ENCODE data around the gene AGPAT1. TPM values are rescaled to one million over a fixed set of nuclear protein-coding genes. Genes with fewer than 3 reads are reported as not detected.

The AGPAT1 gene
- total and polyA plus RNA-seq, 2 of the 13 experiments (the other 11 are each of a cell fraction or from before 2014, with no cell fraction given), result 51.3 to 139 TPM

DNA sequence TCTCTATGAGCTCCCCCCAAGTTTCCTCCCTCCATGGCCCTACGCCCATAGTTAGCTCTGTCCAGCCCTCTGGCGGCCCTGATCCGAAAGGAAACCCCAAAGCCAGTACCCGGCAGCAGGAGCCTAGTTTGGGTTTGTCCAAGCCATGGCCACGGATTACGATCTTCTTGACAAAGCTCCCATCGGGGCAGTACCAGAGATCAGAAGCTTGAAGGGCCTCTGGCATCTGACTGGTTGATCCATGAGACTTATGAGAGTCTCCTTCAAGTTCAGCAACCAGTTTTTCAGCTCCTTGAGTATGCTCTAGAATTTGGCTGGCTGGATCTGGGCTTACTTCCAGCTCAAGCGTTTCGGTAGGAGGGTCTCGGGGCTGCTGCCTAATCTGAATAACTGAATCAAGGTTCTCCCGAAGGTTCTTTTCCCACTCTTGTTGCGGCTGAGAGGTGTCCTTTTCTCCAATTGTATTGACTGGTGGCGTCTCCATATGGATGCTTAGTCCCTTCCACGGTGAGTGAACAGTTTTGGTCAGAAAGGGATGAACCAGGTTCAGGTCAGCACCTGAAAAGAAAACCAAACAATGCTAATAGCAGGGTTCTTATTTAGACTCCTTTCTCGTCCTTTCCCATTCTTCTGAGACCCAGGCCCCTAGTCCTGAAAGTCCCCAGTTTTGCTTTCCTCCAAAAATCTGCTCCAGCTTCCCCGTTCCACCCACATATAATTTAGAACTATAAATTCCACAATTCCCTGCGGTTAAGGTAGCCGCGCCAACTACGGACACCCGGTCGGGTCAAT is 46.4 kb downstream of the AGPAT1 start (continued):
- TF ChIP-seq SRSF9 (IDR thresholded peaks at IDR 0.05; ENCODE audit: borderline replicate concordance, insufficient read depth, low read depth, low read length, poor library complexity, severe bottlenecking) (no peak), TEAD3 (CRISPR knock-in tag; optimal IDR thresholded peaks at IDR 0.05; ENCODE audit: borderline replicate concordance) (peak; percentile 5), MIXL1 (CRISPR knock-in tag; IDR thresholded peaks at IDR 0.05) (no peak), ZNF589 (CRISPR knock-in tag; conservative IDR thresholded peaks at IDR 0.05) (no peak), ETV6 (CRISPR knock-in tag; conservative IDR thresholded peaks at IDR 0.05) (0 out of 2 replicates have a peak, but pooled peaks have one; percentile 10), ZSCAN22 (CRISPR knock-in tag; IDR thresholded peaks at IDR 0.05) (no peak), DMAP1 (CRISPR knock-in tag; IDR thresholded peaks at IDR 0.05) (no peak), KMT2B (CRISPR knock-in tag; IDR thresholded peaks at IDR 0.05) (no peak), ZNF660 (CRISPR knock-in tag; IDR thresholded peaks at IDR 0.05; ENCODE audit: borderline replicate concordance, low read depth) (no peak), CAMTA2 (CRISPR knock-in tag; IDR thresholded peaks at IDR 0.05; ENCODE audit: borderline replicate concordance) (no peak), ZNF772 (CRISPR knock-in tag; IDR thresholded peaks at IDR 0.05) (0 out of 2 replicates have a peak, but pooled peaks have one; percentile 41), SIX1 (CRISPR knock-in tag; IDR thresholded peaks at IDR 0.05; ENCODE audit: borderline replicate concordance) (no peak), ZNF343 (CRISPR knock-in tag; IDR thresholded peaks at IDR 0.05) (0 out of 2 replicates have a peak, but pooled peaks have one; percentile 17), ZNF260 (CRISPR knock-in tag; IDR thresholded peaks at IDR 0.05; ENCODE audit: borderline replicate concordance, low read depth) (no peak), ZNF737 (CRISPR knock-in tag; IDR thresholded peaks at IDR 0.05; ENCODE audit: borderline replicate concordance) (no peak), ZFAT (CRISPR knock-in tag; conservative IDR thresholded peaks at IDR 0.05) (no peak), GFI1 (CRISPR knock-in tag; IDR thresholded peaks at IDR 0.05; ENCODE audit: borderline replicate concordance) (no peak)
- TF ChIP-seq, protein P1, sequence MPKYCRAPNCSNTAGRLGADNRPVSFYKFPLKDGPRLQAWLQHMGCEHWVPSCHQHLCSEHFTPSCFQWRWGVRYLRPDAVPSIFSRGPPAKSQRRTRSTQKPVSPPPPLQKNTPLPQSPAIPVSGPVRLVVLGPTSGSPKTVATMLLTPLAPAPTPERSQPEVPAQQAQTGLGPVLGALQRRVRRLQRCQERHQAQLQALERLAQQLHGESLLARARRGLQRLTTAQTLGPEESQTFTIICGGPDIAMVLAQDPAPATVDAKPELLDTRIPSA (CRISPR knock-in tag; IDR thresholded peaks at IDR 0.05; ENCODE audit: borderline replicate concordance), result no peak
- TF ChIP-seq, protein P2, sequence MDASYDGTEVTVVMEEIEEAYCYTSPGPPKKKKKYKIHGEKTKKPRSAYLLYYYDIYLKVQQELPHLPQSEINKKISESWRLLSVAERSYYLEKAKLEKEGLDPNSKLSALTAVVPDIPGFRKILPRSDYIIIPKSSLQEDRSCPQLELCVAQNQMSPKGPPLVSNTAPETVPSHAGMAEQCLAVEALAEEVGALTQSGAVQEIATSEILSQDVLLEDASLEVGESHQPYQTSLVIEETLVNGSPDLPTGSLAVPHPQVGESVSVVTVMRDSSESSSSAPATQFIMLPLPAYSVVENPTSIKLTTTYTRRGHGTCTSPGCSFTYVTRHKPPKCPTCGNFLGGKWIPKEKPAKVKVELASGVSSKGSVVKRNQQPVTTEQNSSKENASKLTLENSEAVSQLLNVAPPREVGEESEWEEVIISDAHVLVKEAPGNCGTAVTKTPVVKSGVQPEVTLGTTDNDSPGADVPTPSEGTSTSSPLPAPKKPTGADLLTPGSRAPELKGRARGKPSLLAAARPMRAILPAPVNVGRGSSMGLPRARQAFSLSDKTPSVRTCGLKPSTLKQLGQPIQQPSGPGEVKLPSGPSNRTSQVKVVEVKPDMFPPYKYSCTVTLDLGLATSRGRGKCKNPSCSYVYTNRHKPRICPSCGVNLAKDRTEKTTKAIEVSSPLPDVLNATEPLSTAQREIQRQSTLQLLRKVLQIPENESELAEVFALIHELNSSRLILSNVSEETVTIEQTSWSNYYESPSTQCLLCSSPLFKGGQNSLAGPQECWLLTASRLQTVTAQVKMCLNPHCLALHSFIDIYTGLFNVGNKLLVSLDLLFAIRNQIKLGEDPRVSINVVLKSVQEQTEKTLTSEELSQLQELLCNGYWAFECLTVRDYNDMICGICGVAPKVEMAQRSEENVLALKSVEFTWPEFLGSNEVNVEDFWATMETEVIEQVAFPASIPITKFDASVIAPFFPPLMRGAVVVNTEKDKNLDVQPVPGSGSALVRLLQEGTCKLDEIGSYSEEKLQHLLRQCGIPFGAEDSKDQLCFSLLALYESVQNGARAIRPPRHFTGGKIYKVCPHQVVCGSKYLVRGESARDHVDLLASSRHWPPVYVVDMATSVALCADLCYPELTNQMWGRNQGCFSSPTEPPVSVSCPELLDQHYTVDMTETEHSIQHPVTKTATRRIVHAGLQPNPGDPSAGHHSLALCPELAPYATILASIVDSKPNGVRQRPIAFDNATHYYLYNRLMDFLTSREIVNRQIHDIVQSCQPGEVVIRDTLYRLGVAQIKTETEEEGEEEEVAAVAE (CRISPR knock-in tag; IDR thresholded peaks at IDR 0.05; ENCODE audit: borderline replicate concordance), result no peak
- TF ChIP-seq, protein P3, sequence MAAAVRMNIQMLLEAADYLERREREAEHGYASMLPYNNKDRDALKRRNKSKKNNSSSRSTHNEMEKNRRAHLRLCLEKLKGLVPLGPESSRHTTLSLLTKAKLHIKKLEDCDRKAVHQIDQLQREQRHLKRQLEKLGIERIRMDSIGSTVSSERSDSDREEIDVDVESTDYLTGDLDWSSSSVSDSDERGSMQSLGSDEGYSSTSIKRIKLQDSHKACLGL (CRISPR knock-in tag; IDR thresholded peaks at IDR 0.05), result 0 out of 2 replicates have a peak, but pooled peaks have one; percentile 42
- TF ChIP-seq, protein P4, sequence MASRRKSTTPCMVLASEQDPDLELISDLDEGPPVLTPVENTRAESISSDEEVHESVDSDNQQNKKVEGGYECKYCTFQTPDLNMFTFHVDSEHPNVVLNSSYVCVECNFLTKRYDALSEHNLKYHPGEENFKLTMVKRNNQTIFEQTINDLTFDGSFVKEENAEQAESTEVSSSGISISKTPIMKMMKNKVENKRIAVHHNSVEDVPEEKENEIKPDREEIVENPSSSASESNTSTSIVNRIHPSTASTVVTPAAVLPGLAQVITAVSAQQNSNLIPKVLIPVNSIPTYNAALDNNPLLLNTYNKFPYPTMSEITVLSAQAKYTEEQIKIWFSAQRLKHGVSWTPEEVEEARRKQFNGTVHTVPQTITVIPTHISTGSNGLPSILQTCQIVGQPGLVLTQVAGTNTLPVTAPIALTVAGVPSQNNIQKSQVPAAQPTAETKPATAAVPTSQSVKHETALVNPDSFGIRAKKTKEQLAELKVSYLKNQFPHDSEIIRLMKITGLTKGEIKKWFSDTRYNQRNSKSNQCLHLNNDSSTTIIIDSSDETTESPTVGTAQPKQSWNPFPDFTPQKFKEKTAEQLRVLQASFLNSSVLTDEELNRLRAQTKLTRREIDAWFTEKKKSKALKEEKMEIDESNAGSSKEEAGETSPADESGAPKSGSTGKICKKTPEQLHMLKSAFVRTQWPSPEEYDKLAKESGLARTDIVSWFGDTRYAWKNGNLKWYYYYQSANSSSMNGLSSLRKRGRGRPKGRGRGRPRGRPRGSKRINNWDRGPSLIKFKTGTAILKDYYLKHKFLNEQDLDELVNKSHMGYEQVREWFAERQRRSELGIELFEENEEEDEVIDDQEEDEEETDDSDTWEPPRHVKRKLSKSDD (CRISPR knock-in tag; IDR thresholded peaks at IDR 0.05; ENCODE audit: low read depth), result 0 out of 2 replicates have a peak, but pooled peaks have one; percentile 5
